PC-3 (cell line): ENCODE results near the gene CCDC201. TPM values are rescaled to one million over a fixed set of nuclear protein-coding genes. Genes with fewer than 3 reads are reported as not detected.

ENCODE experiments used
- ATAC-seq: fragments of 200-7000 bp; cut with Tn5 transposase; 2 replicates; pipeline ENCODE4 v1.9.1; 2020; ENCODE audit warnings: mild to moderate bottlenecking, moderate library complexity
- BruUV-seq: library from RNA; stranded (reverse); fragments of 400-500 nt; replicated peaks from 2 replicates; lab custom pipeline; 2021; lab: Mats Ljungman, UMichigan
- CTCF ChIA-PET: fragments of 300-600 bp; sonication (Branson Sonifier 250); formaldehyde crosslinking; loops from one replicate; lab custom pipeline; 2022; ENCODE audit warnings: antibody characterized with exemption; lab: Charles Lee
- POLR2A ChIA-PET: fragments of 300-600 bp; sonication (Branson Sonifier 250); formaldehyde crosslinking; loops from one replicate; lab custom pipeline; 2022; ENCODE audit warnings: antibody characterized with exemption; ENCODE audit not compliant: unreplicated experiment; lab: Charles Lee
- DNase-seq: peaks from one replicate; pipeline ENCODE4 v3.0.0-alpha.2; 2015
- H2AFZ ChIP-seq: fragments of 300-600 bp; sonication (generic); 2 replicates; pipeline ENCODE4 v1.6.0; 2016; ENCODE audit warnings: antibody characterized with exemption, low read length
- H3F3A ChIP-seq: fragments of 300-600 bp; sonication (generic); one replicate; pipeline ENCODE4 v1.6.0; 2017; ENCODE audit warnings: antibody characterized with exemption, low read length, control low read depth, mild to moderate bottlenecking; ENCODE audit not compliant: unreplicated experiment
- H3K27ac ChIP-seq: fragments of 300-600 bp; sonication (generic); 2 replicates; pipeline ENCODE4 v1.5.1; 2016; ENCODE audit warnings: mild to moderate bottlenecking, low read length
- H3K27me3 ChIP-seq: fragments of 300-600 bp; sonication (generic); 2 replicates; pipeline ENCODE4 v1.6.1; 2016; ENCODE audit warnings: low read length, mixed read lengths
- H3K36me3 ChIP-seq: fragments of 300-600 bp; sonication (generic); 2 replicates; pipeline ENCODE4 v1.6.1; 2016; ENCODE audit warnings: low read depth, mixed run types, low read length, mixed read lengths
- H3K4me1 ChIP-seq: fragments of 300-600 bp; sonication (generic); 2 replicates; pipeline ENCODE4 v1.5.1; 2016; ENCODE audit warnings: low read length; ENCODE audit not compliant: insufficient read depth
- H3K4me2 ChIP-seq: fragments of 300-600 bp; sonication (generic); 2 replicates; pipeline ENCODE4 v1.6.0; 2016; ENCODE audit warnings: low read length
- H3K4me3 ChIP-seq: fragments of 300-600 bp; sonication (generic); 2 replicates; pipeline ENCODE4 v1.5.1; 2016; ENCODE audit warnings: mild to moderate bottlenecking, low read length, mixed read lengths
- H3K79me2 ChIP-seq: fragments of 300-600 bp; sonication (generic); 2 replicates; pipeline ENCODE4 v1.6.1; 2017; ENCODE audit warnings: low read length, mixed read lengths
- H3K9ac ChIP-seq: fragments of 300-600 bp; sonication (generic); 2 replicates; pipeline ENCODE4 v1.6.0; 2016; ENCODE audit warnings: mild to moderate bottlenecking, low read length
- H3K9me2 ChIP-seq: fragments of 300-600 bp; sonication (generic); replicated peaks from 2 replicates; pipeline ENCODE4 v1.6.1; 2016; ENCODE audit warnings: mixed run types, low read length, mixed read lengths
- H3K9me3 ChIP-seq: fragments of 300-600 bp; sonication (generic); 2 replicates; pipeline ENCODE4 v1.6.1; 2016; ENCODE audit warnings: low read length, mixed read lengths
- H4K20me1 ChIP-seq: fragments of 300-600 bp; sonication (generic); 2 replicates; pipeline ENCODE4 v1.6.1; 2016; ENCODE audit warnings: low read length, mixed read lengths
- EZH2 ChIP-seq: fragments of 300-600 bp; sonication (generic); IDR thresholded peaks from one replicate; pipeline ENCODE4 v1.6.1; 2017; ENCODE audit warnings: antibody characterized with exemption, mild to moderate bottlenecking, low read length; ENCODE audit not compliant: unreplicated experiment
- EZH2phosphoT487 ChIP-seq: fragments of 300-600 bp; sonication (generic); IDR thresholded peaks from 2 replicates; pipeline ENCODE4 v1.6.1; 2018; ENCODE audit warnings: mild to moderate bottlenecking, antibody characterized with exemption, low read length, borderline replicate concordance
- intact Hi-C: fragments of 100-400 bp; cut with micrococcal nuclease; formaldehyde crosslinking; loops from 2 replicates; pipeline ENCODE4 v1.9.0; 2023
- total RNA-seq: library from RNA; depleted of rRNA; stranded (reverse); fragments of >200 nt; gene quantifications from 2 replicates; pipeline ENCODE4 v1.2.3, GENCODE V29; 2014
- TF ChIP-seq, protein P1 (sequence below): fragments of 300-600 bp; sonication (generic); conservative IDR thresholded peaks from 2 replicates; pipeline ENCODE4 v1.5.1; 2017; ENCODE audit warnings: antibody characterized with exemption, low read depth, mild to moderate bottlenecking, low read length

The CCDC201 gene
- total RNA-seq, 1 experiment from 2014 or later: 0.11 TPM

GRCh38 chr7:45889367-45890067, 16.6 kb upstream of the CCDC201 start:
- intact Hi-C loops: loop anchor here (2.0 to 10.0 kb wide), 3 partner anchors 27 to 1365 kb away; no protein-coding TSS in a partner anchor
- 0 out of 2 replicates have a peak, but pooled peaks cover 5% of the 10 kb centered on the region for H3K79me2 ChIP-seq
- no peak for DNase-seq
- TF ChIP-seq, protein P1, sequence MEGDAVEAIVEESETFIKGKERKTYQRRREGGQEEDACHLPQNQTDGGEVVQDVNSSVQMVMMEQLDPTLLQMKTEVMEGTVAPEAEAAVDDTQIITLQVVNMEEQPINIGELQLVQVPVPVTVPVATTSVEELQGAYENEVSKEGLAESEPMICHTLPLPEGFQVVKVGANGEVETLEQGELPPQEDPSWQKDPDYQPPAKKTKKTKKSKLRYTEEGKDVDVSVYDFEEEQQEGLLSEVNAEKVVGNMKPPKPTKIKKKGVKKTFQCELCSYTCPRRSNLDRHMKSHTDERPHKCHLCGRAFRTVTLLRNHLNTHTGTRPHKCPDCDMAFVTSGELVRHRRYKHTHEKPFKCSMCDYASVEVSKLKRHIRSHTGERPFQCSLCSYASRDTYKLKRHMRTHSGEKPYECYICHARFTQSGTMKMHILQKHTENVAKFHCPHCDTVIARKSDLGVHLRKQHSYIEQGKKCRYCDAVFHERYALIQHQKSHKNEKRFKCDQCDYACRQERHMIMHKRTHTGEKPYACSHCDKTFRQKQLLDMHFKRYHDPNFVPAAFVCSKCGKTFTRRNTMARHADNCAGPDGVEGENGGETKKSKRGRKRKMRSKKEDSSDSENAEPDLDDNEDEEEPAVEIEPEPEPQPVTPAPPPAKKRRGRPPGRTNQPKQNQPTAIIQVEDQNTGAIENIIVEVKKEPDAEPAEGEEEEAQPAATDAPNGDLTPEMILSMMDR: no peak
- TF ChIP-seq EZH2 (no peak), EZH2phosphoT487 (no peak)
- ChIA-PET POLR2A (no interaction called here), CTCF (no interaction called here)
- H4K20me1 ChIP-seq: no peaks in the 10 kb centered on the region
- peak overlapping the region; percentile 94 for H3K4me2 ChIP-seq
- peaks cover 40% of the 10 kb centered on the region for H3K4me1 ChIP-seq
- BruUV-seq: no TSS peak
- no peaks in the 10 kb centered on the region for H3K27me3 ChIP-seq
- no peak for ATAC-seq
- no peak overlapping the region for H3K27ac ChIP-seq
- H2AFZ ChIP-seq: peak overlapping the region; percentile 88
- peak overlapping the region; percentile 81 for H3K4me3 ChIP-seq
- H3K36me3 ChIP-seq: no peaks in the 10 kb centered on the region
- H3K9me3 ChIP-seq: no peaks in the 10 kb centered on the region
- no peaks in the 10 kb centered on the region for H3K9me2 ChIP-seq
- no peak overlapping the region for H3K9ac ChIP-seq
- H3F3A ChIP-seq: no peaks in the 10 kb centered on the region

- intact Hi-C loops: loop anchor here (10.0 kb wide), 1 partner anchor 656 kb away; no protein-coding TSS in a partner anchor
Measured at GRCh38 chr7:45888993-45889366, 16.1 kb upstream of the CCDC201 start.

More at GRCh38 chr7:45888993-45889366, 16.1 kb upstream of the CCDC201 start:
- H3K4me1 ChIP-seq: peaks cover 41% of the 10 kb centered on the region
- no peaks in the 10 kb centered on the region for H3K36me3 ChIP-seq
- peak overlapping the region; percentile 81 for H3K4me3 ChIP-seq
- no peak overlapping the region for H3K27ac ChIP-seq
- H3F3A ChIP-seq: no peaks in the 10 kb centered on the region
- no peaks in the 10 kb centered on the region for H3K27me3 ChIP-seq
- peak overlapping the region; percentile 88 for H2AFZ ChIP-seq
- no peaks in the 10 kb centered on the region for H3K9me3 ChIP-seq
- no peak overlapping the region for H3K9ac ChIP-seq
- no peak for TF ChIP-seq EZH2phosphoT487
- TF ChIP-seq, protein P1: no peak
- TF ChIP-seq EZH2: no peak
- H4K20me1 ChIP-seq: no peaks in the 10 kb centered on the region
- H3K9me2 ChIP-seq: no peaks in the 10 kb centered on the region
- POLR2A ChIA-PET: no interaction called here
- CTCF ChIA-PET: interaction anchor here (1.0 kb wide), 1 partner anchor 29 kb away, joined by 4 read pairs; no protein-coding TSS in a partner anchor
- DNase-seq: peak; percentile 43
- BruUV-seq: no TSS peak
- peak; percentile 16 for ATAC-seq
- H3K4me2 ChIP-seq: peak overlapping the region; percentile 94
- 0 out of 2 replicates have a peak, but pooled peaks cover 5% of the 10 kb centered on the region for H3K79me2 ChIP-seq
